Lung (tissue), 12 donors: ENCODE measurements around the gene PRR5L. TPM values are rescaled to one million over a fixed set of nuclear protein-coding genes. Genes with fewer than 3 reads are reported as not detected.

Source experiments
- ATAC-seq: fragments of 200-7000 bp; cut with Tn5 transposase; one replicate; pipeline ENCODE4 v1.9.1; 2020; ENCODE audit warnings: moderate number of reproducible peaks; ENCODE audit not compliant: insufficient read depth, low FRiP score
- DNase-seq, 3 donors: peaks; one replicate each; pipeline ENCODE4 v3.0.0-alpha.2; 2013 to 2017
- H3K27ac ChIP-seq, 2 donors: one replicate each; pipeline ENCODE4 v1.5.1; 2013; ENCODE audit warnings: mild to moderate bottlenecking in 2 of 2, moderate library complexity in 2 of 2, control low read depth in 1 of 2, inconsistent platforms in 1 of 2, low read depth in 1 of 2, low read length in 1 of 2
- H3K27me3 ChIP-seq, 3 donors: one replicate each; pipeline ENCODE4 v1.5.1; 2013; ENCODE audit warnings: low read length in 2 of 3; ENCODE audit not compliant: control insufficient read depth in 3 of 3, insufficient read depth in 3 of 3
- H3K36me3 ChIP-seq, 4 donors: one replicate each; pipeline ENCODE4 v1.5.1; 2013; ENCODE audit warnings: low read length in 4 of 4, mild to moderate bottlenecking in 1 of 4, moderate library complexity in 1 of 4; ENCODE audit not compliant: control insufficient read depth in 4 of 4, insufficient read depth in 4 of 4
- H3K4me1 ChIP-seq, 5 donors: one replicate each; pipeline ENCODE4 v1.5.1; 2013; ENCODE audit warnings: low read length in 5 of 5, mild to moderate bottlenecking in 2 of 5, moderate library complexity in 1 of 5; ENCODE audit not compliant: control insufficient read depth in 5 of 5, insufficient read depth in 5 of 5
- H3K4me3 ChIP-seq: one replicate; pipeline ENCODE4 v1.5.1; 2013; ENCODE audit warnings: mild to moderate bottlenecking, control low read depth, moderate library complexity
- H3K9ac ChIP-seq, 2 donors: one replicate each; pipeline ENCODE4 v1.5.1; 2013; ENCODE audit warnings: low read length in 2 of 2, control low read depth in 1 of 2; ENCODE audit not compliant: insufficient read depth in 1 of 2
- H3K9me3 ChIP-seq, 4 donors: one replicate each; pipeline ENCODE4 v1.5.1; 2013; ENCODE audit warnings: low read length in 3 of 4, mild to moderate bottlenecking in 1 of 4, moderate library complexity in 1 of 4; ENCODE audit not compliant: control insufficient read depth in 4 of 4, insufficient read depth in 3 of 4
- CTCF ChIP-seq: IDR thresholded peaks from 2 replicates; pipeline ENCODE4 v1.5.1; 2012; ENCODE audit warnings: mild to moderate bottlenecking; ENCODE audit errors: control extremely low read depth, extremely low read depth
- WGBS, 2 donors: extraction: QIAGEN DNeasy Blood & Tissue Kit; methylation state at CpG; one replicate each; pipeline ENCODE4 v1.1.7; 2013; 5-methylcytosine and 5-hydroxymethylcytosine counted together
- polyA plus RNA-seq, 2 donors: library from polyadenylated mRNA; stranded (reverse); fragments of 200-250 nt; gene quantifications; one replicate each; pipeline ENCODE4 v1.2.1, GENCODE V29; 2013
- total RNA-seq, 2 donors: library from RNA; depleted of rRNA in 1 of 2; stranded (reverse); fragments of >200 nt in 1 of 2; gene quantifications; one replicate each; pipeline ENCODE4 v1.2.1, GENCODE V29; 2014 to 2021
- donor health status: control.
- donor health status: control.
- donor health status: Bipolar disorder and iron deficiency.
- donor health status: healthy.
- donor health status: DM: yes; HTN: yes; CAD: no.

PRR5L gene
- total and polyA plus RNA-seq, 4 donors: 6.3 to 27.5 (median 9.0) TPM

GRCh38 chr11:36452236-36452940 is 156.3 kb downstream of the PRR5L start:
- Histone ChIP-seq H3K9ac (no peak overlapping the region), H3K4me1 (peaks cover 7 to 67% (median 38%) of the 10 kb centered on the region in 5 donors), H3K4me3 (no peak overlapping the region), H3K36me3 (peaks cover 0 to 2% (median 0%) of the 10 kb centered on the region in 4 donors), H3K27me3 (no peaks in the 10 kb centered on the region), H3K27ac (peak overlapping the region in 1 of 2 donors; percentile 57), H3K9me3 (peaks cover 0 to 2% (median 0%) of the 10 kb centered on the region in 4 donors)
- no peak for TF ChIP-seq CTCF
- DNase-seq (peak in 2 of 3 donors; percentile 40 to 44), ATAC-seq (no peak)
- WGBS, 2 donors: 35 to 70% methylated on average over 5 of the region's 5 CpGs

- 9 to 29% methylated on average over 1 of the region's 1 CpG for WGBS, 2 donors
- no peak overlapping the region for H3K27ac ChIP-seq
- ATAC-seq: no peak
These were observed 156.9 kb downstream of the PRR5L start for GRCh38 chr11:36452961-36453360.

GRCh38 chr11:36453678-36454077 is 157.6 kb downstream of the PRR5L start:
- no peak for TF ChIP-seq CTCF
- H3K9ac ChIP-seq: no peak overlapping the region
- H3K36me3 ChIP-seq: peaks cover 0 to 2% (median 0%) of the 10 kb centered on the region in 4 donors
- DNase-seq (no peak), ATAC-seq (no peak)
- H3K27ac ChIP-seq: no peak overlapping the region
- H3K4me3 ChIP-seq: no peak overlapping the region
- WGBS, 2 donors: 56 to 73% methylated on average over 3 of the region's 3 CpGs
- H3K27me3 ChIP-seq: no peaks in the 10 kb centered on the region
- peaks cover 0 to 2% (median 0%) of the 10 kb centered on the region in 4 donors for H3K9me3 ChIP-seq
- peaks cover 7 to 61% (median 35%) of the 10 kb centered on the region in 5 donors for H3K4me1 ChIP-seq

More at GRCh38 chr11:36452961-36453360, 156.9 kb downstream of the PRR5L start:
- DNase-seq: no peak
- Histone ChIP-seq H3K9ac (no peak overlapping the region), H3K9me3 (peaks cover 0 to 2% (median 0%) of the 10 kb centered on the region in 4 donors), H3K4me3 (no peak overlapping the region), H3K36me3 (peaks cover 0 to 2% (median 0%) of the 10 kb centered on the region in 4 donors), H3K27me3 (no peaks in the 10 kb centered on the region), H3K4me1 (peaks cover 7 to 62% (median 35%) of the 10 kb centered on the region in 5 donors)
- no peak for TF ChIP-seq CTCF
